LHCN-M2 (cell line): ENCODE data around the gene PLEKHH1. TPM values are rescaled to one million over a fixed set of nuclear protein-coding genes. Genes with fewer than 3 reads are reported as not detected.
"Not testable (repeated sequence)": the region's sequence is repeated elsewhere in the genome, so short reads cannot be mapped to it uniquely, and the experiment has no call there.

ENCODE experiments used
- DNase-seq: peaks from one replicate; pipeline ENCODE4 v3.0.0-alpha.2; 2012; ENCODE audit warnings: low read depth
- total RNA-seq: library from RNA; depleted of rRNA; stranded (reverse); fragments of >200 nt; gene quantifications from 2 replicates; pipeline ENCODE4 v1.2.3, GENCODE V29; 2014

The PLEKHH1 gene
- total RNA-seq, 1 experiment from 2014 or later = 0.06 TPM

DNA sequence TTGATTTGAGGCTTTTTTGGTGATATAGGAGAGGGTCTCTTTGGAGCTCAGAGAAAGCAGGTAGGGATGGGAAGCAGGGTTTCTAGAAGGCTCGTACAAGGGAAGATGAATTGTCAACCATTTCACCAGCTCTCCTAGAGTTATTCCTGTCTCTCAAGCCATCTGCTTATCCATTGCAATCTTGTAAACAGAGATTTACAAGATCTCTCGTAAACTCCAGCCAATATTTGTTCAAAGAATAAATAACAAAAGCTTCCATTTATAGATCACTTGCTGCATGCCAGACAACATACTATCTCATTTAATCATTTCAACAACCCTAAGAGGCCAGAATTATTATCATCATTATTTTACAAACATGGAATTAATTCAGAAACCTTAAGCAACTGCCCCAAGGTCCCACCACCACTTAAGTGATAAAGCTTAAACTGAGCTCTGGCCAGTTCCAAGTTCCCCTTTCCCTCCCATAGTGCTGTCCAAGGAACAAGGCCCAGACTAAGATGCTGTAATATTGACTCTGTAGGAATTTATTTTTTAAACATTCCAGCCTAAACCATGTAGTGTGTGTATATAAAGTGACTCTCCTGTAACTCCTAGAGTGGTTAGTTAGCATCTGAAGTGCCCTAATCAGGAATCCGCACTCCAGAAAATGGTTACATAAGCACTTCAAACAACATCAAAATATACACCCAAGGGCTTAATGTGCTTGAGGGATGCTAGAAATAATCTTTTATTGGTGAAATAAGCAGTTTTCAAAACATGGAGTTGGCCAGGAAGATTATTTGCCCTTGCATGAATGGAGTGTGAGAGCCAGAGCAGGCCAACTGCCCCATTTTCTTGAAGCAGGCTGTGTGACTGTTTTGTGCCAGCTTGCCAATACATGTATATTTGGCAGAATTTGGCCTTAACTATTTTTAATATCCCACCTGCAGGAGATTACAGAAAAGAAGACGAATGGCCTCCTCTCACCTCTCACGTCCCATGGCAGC is 2.8 kb upstream of the PLEKHH1 start:
- DNase-seq = no peak

DNA sequence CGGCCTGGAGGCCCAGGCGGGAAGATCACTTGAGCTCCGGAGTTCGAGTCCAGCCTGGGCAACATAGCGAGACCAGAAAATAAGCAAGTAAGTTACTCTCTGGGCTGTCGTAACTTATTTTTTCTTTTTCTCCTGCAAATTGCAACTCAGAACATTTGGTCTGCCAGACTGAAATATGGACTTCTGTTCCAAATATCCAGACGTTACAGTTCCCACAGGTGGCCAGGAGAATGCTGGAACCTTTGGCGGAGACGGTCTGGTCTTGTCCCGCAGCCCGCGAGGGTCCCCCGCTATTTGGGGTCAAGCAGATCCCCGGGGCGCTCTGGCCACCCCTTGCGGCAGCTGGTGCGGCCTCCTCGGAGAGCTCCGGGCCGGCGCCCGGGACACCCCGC is 488 bp upstream of the PLEKHH1 start:
- DNase-seq = no peak

- no peak for DNase-seq
Measured at GRCh38 chr14:67533754-67534085, 630 bp downstream of the PLEKHH1 start.

DNA sequence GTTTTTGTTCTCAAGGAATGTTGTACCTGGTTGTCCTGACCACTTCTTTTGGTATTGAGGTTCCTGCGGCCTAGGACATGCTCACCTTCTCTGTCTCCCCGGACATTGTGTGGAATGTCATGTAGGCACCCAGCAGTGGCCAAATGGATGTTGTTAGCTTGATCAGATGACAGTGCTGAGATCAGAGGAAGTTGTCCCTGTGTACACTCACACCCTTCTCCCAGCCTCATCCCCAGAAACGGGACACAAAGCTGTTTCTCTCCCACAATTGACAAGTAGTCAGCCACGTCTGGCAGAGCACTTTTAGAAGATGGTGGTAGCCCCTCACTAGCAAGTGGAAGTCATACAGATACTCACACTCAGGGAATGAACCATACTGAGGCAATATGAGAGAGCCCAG is 3.0 kb downstream of the PLEKHH1 start:
- no peak for DNase-seq

GRCh38 chr14:67537736-67538135 is 4.6 kb downstream of the PLEKHH1 start:
- no peak for DNase-seq

DNA sequence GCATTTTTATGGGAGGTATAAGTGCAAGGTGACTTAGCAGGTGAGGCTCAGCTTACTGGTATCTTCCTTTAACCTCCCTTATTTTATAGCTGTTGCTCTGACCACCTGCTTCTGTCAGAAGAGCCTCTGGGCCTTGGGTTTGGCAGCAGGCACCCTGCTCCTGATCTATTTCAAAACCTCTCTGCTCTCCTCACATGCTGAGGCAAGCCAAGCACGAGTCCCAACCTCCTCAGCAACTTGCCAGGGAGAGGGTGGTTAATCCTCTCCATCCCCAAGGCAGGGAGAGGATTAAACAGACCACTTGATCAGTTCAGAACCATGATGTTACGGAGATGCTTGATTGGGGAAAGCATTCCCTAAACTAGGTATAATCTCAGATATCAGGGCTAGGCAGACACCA is 5.4 kb downstream of the PLEKHH1 start:
- DNase-seq = no peak

DNA sequence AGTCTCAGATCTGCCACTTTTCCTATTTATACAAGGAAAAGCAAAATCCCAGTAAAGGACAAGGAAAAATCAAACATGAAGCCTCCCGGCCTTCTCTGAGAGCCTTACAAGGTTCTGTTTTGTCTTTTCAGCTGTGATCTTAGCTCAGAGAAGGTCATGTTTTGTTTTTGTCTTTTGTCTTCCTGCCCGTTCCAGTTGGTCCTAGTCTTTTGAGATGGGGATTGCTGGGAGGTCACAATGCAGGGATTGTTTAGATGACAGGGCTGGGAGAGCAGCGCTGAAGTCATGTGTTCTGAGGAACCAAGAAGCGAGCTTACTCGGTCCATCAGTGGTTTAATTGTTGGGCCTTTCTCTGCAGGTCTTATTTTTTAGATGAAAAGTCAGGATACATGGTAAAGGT is 6.0 kb downstream of the PLEKHH1 start:
- DNase-seq = no peak

- no peak for DNase-seq
Measured at GRCh38 chr14:67541448-67542387, 8.6 kb downstream of the PLEKHH1 start.

DNA sequence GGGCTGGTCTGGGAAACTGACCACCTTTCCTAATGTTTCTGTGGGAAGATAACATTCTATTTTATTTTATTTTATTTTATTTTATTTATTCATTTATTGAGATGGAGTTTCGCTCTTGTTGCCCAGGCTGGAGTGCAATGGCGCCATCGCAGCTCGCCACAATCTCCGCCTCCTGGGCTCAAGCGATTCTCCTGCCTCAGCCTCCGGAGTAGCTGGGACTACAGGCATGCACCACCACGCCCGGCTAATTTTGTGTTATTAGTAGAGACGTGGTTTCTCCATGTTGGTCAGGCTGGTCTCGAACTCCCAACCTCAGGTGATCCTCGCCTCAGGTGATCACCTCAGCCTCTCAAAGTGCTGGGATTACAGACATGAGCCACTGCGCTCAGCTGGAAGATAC is 9.5 kb downstream of the PLEKHH1 start:
- DNase-seq = not testable (repeated sequence)

DNA sequence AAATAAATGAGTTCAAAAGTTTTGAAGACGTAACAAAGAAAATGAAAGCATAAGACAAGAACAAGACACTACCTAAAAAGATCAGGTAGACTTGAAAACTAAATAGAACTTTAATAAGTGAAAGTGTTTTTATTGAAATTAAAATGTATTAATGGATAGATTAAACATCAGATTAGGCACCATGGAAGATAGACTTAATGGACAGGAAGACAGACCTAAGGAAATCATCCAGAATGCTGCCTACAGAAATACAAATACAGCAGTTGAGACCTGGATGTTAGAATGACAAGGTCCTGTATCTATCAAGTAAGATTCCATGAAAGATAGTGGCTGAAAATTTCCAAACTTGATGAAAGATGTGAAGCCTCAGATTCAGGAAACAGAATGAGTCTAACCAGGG is 11.5 kb downstream of the PLEKHH1 start:
- DNase-seq = no peak

DNA sequence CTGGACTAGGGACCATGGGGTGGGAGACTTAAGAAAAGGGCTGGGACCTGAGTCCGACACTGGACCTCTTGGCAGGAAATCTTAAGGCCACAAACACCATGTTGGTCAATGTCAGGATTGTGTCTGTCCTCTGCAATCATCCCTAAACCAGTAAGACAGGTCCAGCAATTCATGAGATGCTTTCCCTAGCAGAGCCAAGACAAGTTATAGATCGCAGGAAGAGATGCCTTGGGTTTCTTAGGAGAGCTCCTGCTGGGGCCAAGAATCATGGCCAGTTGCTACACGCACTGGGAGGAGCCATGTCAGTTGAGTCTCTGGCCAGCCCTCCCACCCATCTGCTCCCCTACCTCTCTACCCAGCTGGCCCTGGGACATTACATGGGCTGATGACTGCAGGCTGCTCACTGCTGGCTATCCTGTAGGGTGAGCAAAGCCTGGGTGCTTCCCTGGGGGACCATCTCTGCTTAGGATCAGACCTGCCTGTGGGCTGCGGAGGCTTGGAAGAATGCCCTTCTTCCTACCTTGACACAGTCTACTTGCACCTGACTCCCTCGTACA is 14.2 kb downstream of the PLEKHH1 start:
- DNase-seq = no peak

GRCh38 chr14:67549734-67550133 is 16.6 kb downstream of the PLEKHH1 start:
- no peak for DNase-seq

GRCh38 chr14:67551123-67551522 is 18.0 kb downstream of the PLEKHH1 start:
- no peak for DNase-seq

DNA sequence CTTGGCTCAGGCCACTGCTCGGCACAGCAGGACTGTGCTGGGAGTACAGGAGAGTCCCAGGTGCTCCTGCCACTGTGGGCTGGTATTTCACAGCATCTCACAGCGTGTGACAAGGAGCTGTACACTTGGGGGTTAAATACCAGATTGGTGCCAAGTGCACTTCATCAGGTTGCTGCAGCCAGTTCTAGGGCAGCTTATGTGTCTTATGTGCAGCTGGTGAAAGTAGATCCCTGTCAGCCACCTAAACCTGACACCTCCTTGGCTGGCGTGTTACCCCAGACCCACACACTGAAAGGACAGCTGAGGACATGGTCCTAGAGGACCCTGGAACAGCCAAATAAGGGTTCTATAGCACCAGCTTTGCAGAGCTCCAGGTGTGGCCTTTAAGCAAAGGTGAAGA is 18.9 kb downstream of the PLEKHH1 start:
- no peak for DNase-seq

- no peak for DNase-seq
Measured at GRCh38 chr14:67553547-67553946, 20.5 kb downstream of the PLEKHH1 start.

- DNase-seq = no peak
Measured at GRCh38 chr14:67554341-67554740, 21.3 kb downstream of the PLEKHH1 start.

- DNase-seq = no peak
Measured at GRCh38 chr14:67555518-67556090, 22.5 kb downstream of the PLEKHH1 start.

GRCh38 chr14:67556671-67557070 is 23.6 kb downstream of the PLEKHH1 start:
- no peak for DNase-seq

DNA sequence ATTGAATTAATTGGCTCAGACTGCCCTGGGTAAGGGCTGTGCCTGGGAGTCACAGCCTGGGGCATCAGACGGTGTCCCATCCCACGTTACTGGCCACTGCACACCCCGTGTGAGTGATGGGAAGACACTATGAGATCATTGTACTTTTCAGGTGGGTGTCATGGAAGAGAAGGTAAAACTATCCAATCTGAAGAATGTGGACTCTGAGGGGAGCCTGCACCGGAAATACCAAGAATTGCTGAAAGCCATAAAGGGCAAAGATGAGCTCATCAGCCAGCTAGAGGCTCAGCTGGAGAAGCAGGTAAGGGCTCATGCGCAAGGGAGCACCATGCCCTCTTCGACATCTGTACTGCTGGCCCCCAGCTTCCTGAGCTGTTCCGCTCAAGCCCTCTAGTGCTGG is 24.0 kb downstream of the PLEKHH1 start:
- no peak for DNase-seq

DNA sequence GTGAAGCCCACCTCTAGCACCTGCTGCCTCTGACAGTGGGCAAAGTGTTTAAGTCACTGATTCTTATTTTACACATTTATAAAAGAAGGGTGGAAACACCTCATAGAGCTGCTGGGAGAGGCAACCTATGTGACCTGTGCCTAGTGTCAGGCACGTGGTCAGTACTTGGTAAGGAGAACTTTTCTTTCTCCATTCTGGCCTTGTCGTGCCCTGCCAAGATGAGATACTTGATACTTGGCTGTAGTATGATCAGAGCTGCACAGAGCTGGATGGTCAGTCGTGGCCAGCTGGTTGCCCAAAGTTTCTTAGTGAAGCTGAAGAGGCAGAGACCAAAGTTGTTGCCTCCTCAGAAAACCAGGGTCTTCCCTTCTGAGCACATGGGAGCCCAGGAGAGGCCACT is 24.6 kb downstream of the PLEKHH1 start:
- no peak for DNase-seq

- DNase-seq = no peak
Measured at GRCh38 chr14:67559639-67560038, 26.5 kb downstream of the PLEKHH1 start.
